DND-41 (cell line): ENCODE data around the gene CHST10.

Source experiments
- ATAC-seq: fragments of 200-7000 bp; cut with Tn5 transposase; 3 replicates; pipeline ENCODE4 v1.9.1; 2021; ENCODE audit warnings: low read depth; ENCODE audit not compliant: insufficient read depth
- DNase-seq: peaks from one replicate; pipeline ENCODE4 v3.0.0-alpha.2; 2020
- H2AFZ ChIP-seq: 2 replicates; pipeline ENCODE4 v1.6.0; 2012; ENCODE audit warnings: low read depth, low read length
- H3K27ac ChIP-seq: 2 replicates; pipeline ENCODE4 v1.5.1; 2012; ENCODE audit warnings: low read length, inconsistent platforms
- H3K27me3 ChIP-seq: fragments of 200-600 bp; sonication (generic); 2 replicates; pipeline ENCODE4 v1.6.0; 2012; ENCODE audit warnings: low read length, mild to moderate bottlenecking, inconsistent platforms; ENCODE audit not compliant: insufficient read depth, poor library complexity
- H3K36me3 ChIP-seq: 2 replicates; pipeline ENCODE4 v1.5.1; 2012; ENCODE audit warnings: low read length, inconsistent platforms; ENCODE audit not compliant: insufficient read depth
- H3K4me1 ChIP-seq: 2 replicates; pipeline ENCODE4 v1.5.1; 2012; ENCODE audit warnings: mild to moderate bottlenecking, low read length; ENCODE audit not compliant: insufficient read depth
- H3K4me2 ChIP-seq: 2 replicates; pipeline ENCODE4 v1.6.0; 2012; ENCODE audit warnings: mild to moderate bottlenecking, moderate library complexity, low read length, inconsistent platforms; ENCODE audit not compliant: insufficient read depth
- H3K4me3 ChIP-seq, 2 experiments: fragments of 200-600 bp in 1 of 2; shearing (Covaris generic) in 1 of 2; 2 replicates each; pipeline ENCODE4 v1.5.1; 2012 to 2016; ENCODE audit warnings: inconsistent platforms in 2 of 2, low read length in 2 of 2, mild to moderate bottlenecking in 2 of 2, low read depth in 1 of 2, moderate library complexity in 1 of 2
- H3K79me2 ChIP-seq: 2 replicates; pipeline ENCODE4 v1.6.0; 2012; ENCODE audit warnings: low read length, inconsistent platforms; ENCODE audit not compliant: insufficient read depth
- H3K9ac ChIP-seq: 2 replicates; pipeline ENCODE4 v1.6.0; 2012; ENCODE audit warnings: low read depth, mild to moderate bottlenecking, inconsistent platforms, low read length, moderate library complexity
- H3K9me3 ChIP-seq: 2 replicates; pipeline ENCODE4 v1.5.1; 2012; ENCODE audit warnings: low read length, moderate library complexity, mild to moderate bottlenecking, inconsistent platforms; ENCODE audit not compliant: insufficient read depth, severe bottlenecking
- H4K20me1 ChIP-seq: 2 replicates; pipeline ENCODE4 v1.6.0; 2012; ENCODE audit warnings: low read length; ENCODE audit not compliant: insufficient read depth
- CTCF ChIP-seq: IDR thresholded peaks from 2 replicates; pipeline ENCODE4 v1.5.1; 2012; ENCODE audit warnings: borderline replicate concordance, low read length, moderate library complexity, mild to moderate bottlenecking; ENCODE audit not compliant: poor library complexity, severe bottlenecking; ENCODE audit errors: extremely low read depth
- EZH2 ChIP-seq: IDR thresholded peaks from 3 replicates; pipeline ENCODE4 v1.6.1; 2012; ENCODE audit warnings: borderline replicate concordance, low read depth, mild to moderate bottlenecking, moderate library complexity, low read length, inconsistent platforms; ENCODE audit not compliant: severe bottlenecking

CHST10 gene

GRCh38 chr2:100437751-100438150, 20.3 kb upstream of the CHST10 start:
- no peaks in the 10 kb centered on the region for H3K9me3 ChIP-seq
- no peaks in the 10 kb centered on the region for H4K20me1 ChIP-seq
- no peak overlapping the region for H3K9ac ChIP-seq
- H3K4me1 ChIP-seq: no peaks in the 10 kb centered on the region
- no peak overlapping the region for H3K4me3 ChIP-seq
- H3K36me3 ChIP-seq: no peaks in the 10 kb centered on the region
- ATAC-seq: no peak
- no peaks in the 10 kb centered on the region for H3K79me2 ChIP-seq
- no peaks in the 10 kb centered on the region for H3K27me3 ChIP-seq
- H3K4me2 ChIP-seq: no peak overlapping the region
- H2AFZ ChIP-seq: no peak overlapping the region
- no peak overlapping the region for H3K27ac ChIP-seq
- no peak for DNase-seq
- TF ChIP-seq CTCF (no peak), EZH2 (no peak)

DNA sequence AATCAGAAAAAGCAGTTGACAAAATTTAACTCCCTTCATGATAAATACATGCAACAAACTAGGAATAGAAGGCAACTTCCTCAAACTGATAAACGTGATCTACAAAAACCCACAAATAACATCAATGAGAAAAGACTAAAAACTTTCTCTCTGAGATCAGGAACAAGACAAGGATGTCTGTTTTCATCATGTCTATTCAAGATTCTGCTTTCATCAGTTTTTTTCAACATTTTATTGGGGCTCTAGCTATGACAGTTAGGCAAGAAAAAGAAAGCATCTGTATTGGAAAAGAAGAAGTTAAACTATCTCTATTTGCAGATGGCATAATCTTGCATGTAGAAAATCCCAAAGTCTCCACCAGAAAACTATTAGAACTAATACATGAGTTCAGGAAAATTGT, 12.3 kb upstream of the CHST10 start:
- no peak for DNase-seq
- peaks cover 4% of the 10 kb centered on the region for H3K9me3 ChIP-seq
- H4K20me1 ChIP-seq: no peaks in the 10 kb centered on the region
- no peak overlapping the region for H3K4me2 ChIP-seq
- ATAC-seq: no peak
- H3K9ac ChIP-seq: no peak overlapping the region
- H3K27ac ChIP-seq: no peak overlapping the region
- no peaks in the 10 kb centered on the region for H3K27me3 ChIP-seq
- H3K4me1 ChIP-seq: no peaks in the 10 kb centered on the region
- TF ChIP-seq EZH2 (no peak), CTCF (no peak)
- no peak overlapping the region for H3K4me3 ChIP-seq
- no peaks in the 10 kb centered on the region for H3K36me3 ChIP-seq
- no peak overlapping the region for H2AFZ ChIP-seq
- H3K79me2 ChIP-seq: no peaks in the 10 kb centered on the region

DNA sequence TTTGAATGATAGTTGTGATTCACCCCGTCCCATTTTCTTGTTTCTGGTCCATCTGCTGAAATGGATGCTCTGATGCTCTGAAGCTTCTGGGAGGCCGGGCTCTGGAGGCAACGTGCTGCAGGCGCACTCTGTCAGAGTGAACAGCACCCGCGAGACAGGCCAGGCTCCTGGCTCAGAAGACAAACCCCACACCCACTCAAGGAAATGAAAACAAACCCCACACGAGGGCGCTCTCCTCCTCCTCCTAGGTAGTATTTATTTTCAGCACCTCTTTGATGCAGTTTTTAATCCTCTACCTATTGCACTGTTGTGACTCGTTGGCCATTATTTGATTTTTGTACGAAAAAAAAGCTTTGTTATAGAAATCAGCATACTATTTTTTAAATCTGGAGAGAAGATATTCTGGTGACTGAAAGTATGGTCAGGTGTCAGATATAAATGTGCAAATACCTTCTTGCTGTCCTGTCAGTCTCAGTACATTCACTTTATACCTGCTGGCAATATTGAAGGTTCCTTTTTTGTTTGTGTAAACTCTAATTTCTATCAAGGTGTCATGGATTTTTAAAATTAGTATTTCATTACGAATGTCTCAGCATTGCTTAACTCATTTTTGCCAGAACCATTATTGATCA, 10.3 kb upstream of the CHST10 start:
- H3K36me3 ChIP-seq: no peaks in the 10 kb centered on the region
- ATAC-seq (peak; percentile 71), DNase-seq (peak; percentile 57)

More for the DNA sequence above, 10.3 kb upstream of the CHST10 start:
- Histone ChIP-seq H2AFZ (no peak overlapping the region), H3K27ac (no peak overlapping the region), H3K9ac (no peak overlapping the region), H3K4me1 (no peaks in the 10 kb centered on the region), H3K27me3 (no peaks in the 10 kb centered on the region), H4K20me1 (no peaks in the 10 kb centered on the region), H3K4me2 (no peak overlapping the region), H3K79me2 (no peaks in the 10 kb centered on the region), H3K9me3 (peaks cover 4% of the 10 kb centered on the region), H3K4me3 (no peak overlapping the region)
- peak; percentile 61 for TF ChIP-seq CTCF
- no peak for TF ChIP-seq EZH2
